Measurements from ENCODE around the gene NPY2R. TPM values are rescaled to one million over a fixed set of nuclear protein-coding genes. Genes with fewer than 3 reads are reported as not detected.

NPY2R gene, protein sequence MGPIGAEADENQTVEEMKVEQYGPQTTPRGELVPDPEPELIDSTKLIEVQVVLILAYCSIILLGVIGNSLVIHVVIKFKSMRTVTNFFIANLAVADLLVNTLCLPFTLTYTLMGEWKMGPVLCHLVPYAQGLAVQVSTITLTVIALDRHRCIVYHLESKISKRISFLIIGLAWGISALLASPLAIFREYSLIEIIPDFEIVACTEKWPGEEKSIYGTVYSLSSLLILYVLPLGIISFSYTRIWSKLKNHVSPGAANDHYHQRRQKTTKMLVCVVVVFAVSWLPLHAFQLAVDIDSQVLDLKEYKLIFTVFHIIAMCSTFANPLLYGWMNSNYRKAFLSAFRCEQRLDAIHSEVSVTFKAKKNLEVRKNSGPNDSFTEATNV
- under 1 TPM in 1 of 4 donors, not detected in 3; 0.62 TPM for total RNA-seq

DNA sequence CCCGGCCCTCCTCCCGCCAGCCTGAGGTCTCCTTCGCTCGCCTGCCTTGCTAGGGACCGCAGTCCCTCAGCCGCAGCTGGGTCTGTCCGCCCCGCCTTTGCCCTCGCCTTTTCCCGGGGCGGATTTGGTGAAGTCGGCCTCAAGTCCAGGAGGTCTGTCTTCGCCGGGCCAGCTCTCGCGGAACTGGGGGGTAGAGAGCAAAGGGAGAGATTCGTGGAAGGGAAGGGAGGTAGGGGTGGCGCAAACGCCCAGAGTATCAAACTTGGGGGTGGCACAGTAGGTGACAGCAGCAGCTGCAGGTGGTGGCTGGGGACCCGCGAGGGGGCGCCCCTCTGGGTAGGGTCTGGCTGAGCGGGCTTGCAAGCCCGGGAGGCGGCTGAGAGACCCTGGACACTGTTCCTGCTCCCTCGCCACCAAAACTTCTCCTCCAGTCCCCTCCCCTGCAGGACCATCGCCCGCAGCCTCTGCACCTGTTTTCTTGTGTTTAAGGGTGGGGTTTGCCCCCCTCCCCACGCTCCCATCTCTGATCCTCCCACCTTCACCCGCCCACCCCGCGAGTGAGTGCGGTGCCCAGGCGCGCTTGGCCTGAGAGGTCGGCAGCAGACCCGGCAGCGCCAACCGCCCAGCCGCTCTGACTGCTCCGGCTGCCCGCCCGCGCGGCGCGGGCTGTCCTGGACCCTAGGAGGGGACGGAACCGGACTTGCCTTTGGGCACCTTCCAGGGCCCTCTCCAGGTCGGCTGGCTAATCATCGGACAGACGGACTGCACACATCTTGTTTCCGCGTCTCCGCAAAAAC, at the start of gene NPY2R:
Gene NPY2R (plus strand): TSS at position 379 of the 797 bp plus-strand sequence. CDS start 5,304 bp downstream, outside the sequence.
- no peaks in the 10 kb centered on the region for H3K4me1 ChIP-seq
- no peaks in the 10 kb centered on the region for H3K36me3 ChIP-seq
- DNase-seq, result no peak
- intact Hi-C loops (cut with DNase I; ENCODE audit: low total_unique reads), result no loop called here
- no peaks in the 10 kb centered on the region for H3K9me3 ChIP-seq
- no peak for TF ChIP-seq POLR2A (IDR thresholded peaks at IDR 0.05)
- TF ChIP-seq, protein P1, sequence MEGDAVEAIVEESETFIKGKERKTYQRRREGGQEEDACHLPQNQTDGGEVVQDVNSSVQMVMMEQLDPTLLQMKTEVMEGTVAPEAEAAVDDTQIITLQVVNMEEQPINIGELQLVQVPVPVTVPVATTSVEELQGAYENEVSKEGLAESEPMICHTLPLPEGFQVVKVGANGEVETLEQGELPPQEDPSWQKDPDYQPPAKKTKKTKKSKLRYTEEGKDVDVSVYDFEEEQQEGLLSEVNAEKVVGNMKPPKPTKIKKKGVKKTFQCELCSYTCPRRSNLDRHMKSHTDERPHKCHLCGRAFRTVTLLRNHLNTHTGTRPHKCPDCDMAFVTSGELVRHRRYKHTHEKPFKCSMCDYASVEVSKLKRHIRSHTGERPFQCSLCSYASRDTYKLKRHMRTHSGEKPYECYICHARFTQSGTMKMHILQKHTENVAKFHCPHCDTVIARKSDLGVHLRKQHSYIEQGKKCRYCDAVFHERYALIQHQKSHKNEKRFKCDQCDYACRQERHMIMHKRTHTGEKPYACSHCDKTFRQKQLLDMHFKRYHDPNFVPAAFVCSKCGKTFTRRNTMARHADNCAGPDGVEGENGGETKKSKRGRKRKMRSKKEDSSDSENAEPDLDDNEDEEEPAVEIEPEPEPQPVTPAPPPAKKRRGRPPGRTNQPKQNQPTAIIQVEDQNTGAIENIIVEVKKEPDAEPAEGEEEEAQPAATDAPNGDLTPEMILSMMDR (IDR thresholded peaks at IDR 0.05), result no peak
- H3K4me3 ChIP-seq, result no peak within 1 kb of the TSS
- H3K27ac ChIP-seq, result no peak within 1 kb of the TSS
- peaks cover 0 to 18% of the 10 kb centered on the region in 2 donors for H3K27me3 ChIP-seq

DNA sequence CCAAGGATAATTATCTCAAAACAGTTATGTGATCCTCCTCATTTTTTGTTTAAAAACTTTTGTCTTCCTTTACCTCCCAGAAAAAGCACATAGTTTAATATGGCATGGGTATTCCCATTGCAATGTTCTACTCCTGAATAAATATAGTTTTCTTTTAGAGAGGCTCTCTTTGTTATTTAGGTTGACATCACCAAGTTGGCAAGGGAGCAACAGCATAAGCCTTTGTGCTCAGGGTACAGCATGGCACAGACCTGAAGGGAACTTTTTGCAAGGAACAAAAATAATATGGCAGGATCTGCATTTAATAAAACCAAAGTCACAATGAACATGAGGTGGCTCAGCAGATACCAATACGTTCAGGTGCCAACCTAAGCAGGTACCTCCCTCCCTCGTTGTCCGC, 47.1 kb upstream of the NPY2R start:
- Histone ChIP-seq H3K4me3 (no peak overlapping the region), H3K27ac (no peak overlapping the region), H3K4me1 (no peaks in the 10 kb centered on the region), H3K9me3 (no peaks in the 10 kb centered on the region), H3K36me3 (no peaks in the 10 kb centered on the region), H3K27me3 (no peaks in the 10 kb centered on the region)
- DNase-seq, result no peak
- intact Hi-C loops (cut with DNase I; ENCODE audit: low total_unique reads), result no loop called here
- TF ChIP-seq, protein P1 (IDR thresholded peaks at IDR 0.05), result no peak
- TF ChIP-seq POLR2A (IDR thresholded peaks at IDR 0.05), result no peak

DNA sequence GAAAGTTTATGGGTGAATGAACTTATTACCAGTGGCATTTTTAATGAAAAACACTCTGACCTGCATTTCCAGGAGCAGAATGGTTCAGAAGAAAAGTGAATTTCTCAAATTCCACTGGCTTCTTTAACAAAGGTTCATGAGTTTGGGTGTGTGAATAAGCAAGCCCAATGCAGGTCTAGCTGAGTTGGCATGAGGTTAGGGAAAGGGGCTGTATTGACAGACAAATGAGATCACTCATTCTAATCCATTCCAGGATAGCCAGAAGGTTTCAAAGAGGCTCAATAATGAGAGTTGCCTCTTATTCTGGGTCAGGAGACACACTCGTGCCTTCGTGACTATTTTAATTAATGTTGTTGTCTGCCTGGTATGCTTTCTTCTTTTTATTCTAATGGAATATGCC, 43.7 kb upstream of the NPY2R start:
- TF ChIP-seq, protein P1 (IDR thresholded peaks at IDR 0.05), result no peak
- no peak for TF ChIP-seq POLR2A (IDR thresholded peaks at IDR 0.05)
- no peak for DNase-seq
- no peak overlapping the region for H3K27ac ChIP-seq
- no peaks in the 10 kb centered on the region for H3K9me3 ChIP-seq
- no peaks in the 10 kb centered on the region for H3K27me3 ChIP-seq
- intact Hi-C loops (cut with DNase I; ENCODE audit: low total_unique reads), result no loop called here
- H3K4me1 ChIP-seq, result no peaks in the 10 kb centered on the region
- H3K36me3 ChIP-seq, result no peaks in the 10 kb centered on the region
- H3K4me3 ChIP-seq, result no peak overlapping the region

DNA sequence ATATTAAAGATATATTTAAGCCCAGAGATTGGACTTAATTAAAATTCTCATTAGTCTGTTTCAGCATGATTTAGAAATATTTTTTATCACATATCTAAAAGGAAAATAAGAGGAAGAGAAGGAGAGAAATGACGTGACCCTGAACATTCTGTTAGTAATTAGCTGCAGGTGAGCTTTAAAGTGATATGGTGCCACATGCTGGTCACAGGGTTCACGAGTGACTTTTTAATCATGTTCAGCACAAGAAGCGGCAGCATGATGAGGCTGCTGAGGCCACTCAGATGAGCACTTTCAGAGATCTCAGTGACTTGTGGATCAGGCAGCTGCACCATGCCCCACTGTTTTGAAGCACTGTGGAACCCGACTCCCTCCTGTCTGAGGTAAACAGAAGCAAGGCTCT, 37.9 kb upstream of the NPY2R start:
- intact Hi-C loops (cut with DNase I; ENCODE audit: low total_unique reads), result no loop called here

More for the DNA sequence above, 37.9 kb upstream of the NPY2R start:
- Histone ChIP-seq H3K27me3 (no peaks in the 10 kb centered on the region), H3K9me3 (no peaks in the 10 kb centered on the region), H3K27ac (no peak overlapping the region), H3K4me1 (no peaks in the 10 kb centered on the region), H3K4me3 (no peak overlapping the region), H3K36me3 (no peaks in the 10 kb centered on the region)
- no peak for DNase-seq
- no peak for TF ChIP-seq POLR2A (IDR thresholded peaks at IDR 0.05)
- TF ChIP-seq, protein P1 (IDR thresholded peaks at IDR 0.05), result no peak

All from uterus (tissue), 4 donors.